GM12891 (cell line): ENCODE results near the gene GSG1L2.

Experiments used
- PAX5 ChIP-seq: IDR thresholded peaks from 2 replicates; pipeline ENCODE4 v1.6.1; 2011; ENCODE audit warnings: low read length, moderate library complexity, mild to moderate bottlenecking; ENCODE audit not compliant: insufficient read depth, severe bottlenecking
- POLR2A ChIP-seq: IDR thresholded peaks from 2 replicates; pipeline ENCODE4 v1.6.1; 2011; ENCODE audit warnings: low read depth, low read length, control low read depth
- POLR2AphosphoS5 ChIP-seq: IDR thresholded peaks from 2 replicates; pipeline ENCODE4 v1.6.1; 2011; ENCODE audit warnings: low read depth, low read length, control low read depth
- POU2F2 ChIP-seq: IDR thresholded peaks from 2 replicates; pipeline ENCODE4 v1.6.1; 2011; ENCODE audit warnings: low read depth, mild to moderate bottlenecking, control low read depth, low read length, moderate library complexity
- SPI1 ChIP-seq: IDR thresholded peaks from 2 replicates; pipeline ENCODE4 v1.6.1; 2011; ENCODE audit warnings: low read depth, low read length, control low read depth
- TAF1 ChIP-seq: IDR thresholded peaks from 2 replicates; pipeline ENCODE4 v1.6.1; 2011; ENCODE audit warnings: low read depth, low read length, control low read depth

- TF ChIP-seq POLR2A (no peak), POU2F2 (no peak), SPI1 (no peak), POLR2AphosphoS5 (no peak), TAF1 (no peak), PAX5 (no peak)
Measured at GRCh38 chr17:9765322-9765721, 56.6 kb downstream of the GSG1L2 start.
